ENCODE results near the gene RPS16.
A peak's percentile ranks its signal among the peaks of the same experiment; 100 is the strongest.

Gene RPS16

GRCh38 chr19:39400061-39400460 lies 35.7 kb downstream of the RPS16 start:
- TF ChIP-seq POLR2AphosphoS5 (IDR thresholded peaks at IDR 0.05; ENCODE audit: low read depth, low read length) (peak; percentile 4; the same call in 1 of the 2 replicates), SIN3A (IDR thresholded peaks at IDR 0.05; ENCODE audit: borderline replicate concordance, insufficient read depth, low read length) (no peak), FOXP2 (optimal IDR thresholded peaks at IDR 0.05; ENCODE audit: borderline replicate concordance, extremely low read depth, extremely low read length, insufficient read depth) (no peak), TAF1 (IDR thresholded peaks at IDR 0.05; ENCODE audit: borderline replicate concordance, insufficient read depth, low read length) (no peak)
- TF ChIP-seq, protein P1, sequence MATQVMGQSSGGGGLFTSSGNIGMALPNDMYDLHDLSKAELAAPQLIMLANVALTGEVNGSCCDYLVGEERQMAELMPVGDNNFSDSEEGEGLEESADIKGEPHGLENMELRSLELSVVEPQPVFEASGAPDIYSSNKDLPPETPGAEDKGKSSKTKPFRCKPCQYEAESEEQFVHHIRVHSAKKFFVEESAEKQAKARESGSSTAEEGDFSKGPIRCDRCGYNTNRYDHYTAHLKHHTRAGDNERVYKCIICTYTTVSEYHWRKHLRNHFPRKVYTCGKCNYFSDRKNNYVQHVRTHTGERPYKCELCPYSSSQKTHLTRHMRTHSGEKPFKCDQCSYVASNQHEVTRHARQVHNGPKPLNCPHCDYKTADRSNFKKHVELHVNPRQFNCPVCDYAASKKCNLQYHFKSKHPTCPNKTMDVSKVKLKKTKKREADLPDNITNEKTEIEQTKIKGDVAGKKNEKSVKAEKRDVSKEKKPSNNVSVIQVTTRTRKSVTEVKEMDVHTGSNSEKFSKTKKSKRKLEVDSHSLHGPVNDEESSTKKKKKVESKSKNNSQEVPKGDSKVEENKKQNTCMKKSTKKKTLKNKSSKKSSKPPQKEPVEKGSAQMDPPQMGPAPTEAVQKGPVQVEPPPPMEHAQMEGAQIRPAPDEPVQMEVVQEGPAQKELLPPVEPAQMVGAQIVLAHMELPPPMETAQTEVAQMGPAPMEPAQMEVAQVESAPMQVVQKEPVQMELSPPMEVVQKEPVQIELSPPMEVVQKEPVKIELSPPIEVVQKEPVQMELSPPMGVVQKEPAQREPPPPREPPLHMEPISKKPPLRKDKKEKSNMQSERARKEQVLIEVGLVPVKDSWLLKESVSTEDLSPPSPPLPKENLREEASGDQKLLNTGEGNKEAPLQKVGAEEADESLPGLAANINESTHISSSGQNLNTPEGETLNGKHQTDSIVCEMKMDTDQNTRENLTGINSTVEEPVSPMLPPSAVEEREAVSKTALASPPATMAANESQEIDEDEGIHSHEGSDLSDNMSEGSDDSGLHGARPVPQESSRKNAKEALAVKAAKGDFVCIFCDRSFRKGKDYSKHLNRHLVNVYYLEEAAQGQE (IDR thresholded peaks at IDR 0.05; ENCODE audit: insufficient read depth in 1 of 2, low read depth in 2 of 2, low read length in 2 of 2) = no peak

GRCh38 chr19:39399668-39400050 lies 36.1 kb downstream of the RPS16 start:
- no peak for TF ChIP-seq FOXP2 (optimal IDR thresholded peaks at IDR 0.05; ENCODE audit: borderline replicate concordance, extremely low read depth, extremely low read length, insufficient read depth)
- TF ChIP-seq POLR2AphosphoS5 (IDR thresholded peaks at IDR 0.05; ENCODE audit: low read depth, low read length) = peak; percentile 36; the same call in 1 of the 2 replicates

GRCh38 chr19:39398297-39398864 lies 37.4 kb downstream of the RPS16 start:
- TF ChIP-seq FOXP2 (optimal IDR thresholded peaks at IDR 0.05; ENCODE audit: borderline replicate concordance, extremely low read depth, extremely low read length, insufficient read depth) (no peak), POLR2AphosphoS5 (IDR thresholded peaks at IDR 0.05; ENCODE audit: low read depth, low read length) (no peak), SIN3A (IDR thresholded peaks at IDR 0.05; ENCODE audit: borderline replicate concordance, insufficient read depth, low read length) (no peak), TAF1 (IDR thresholded peaks at IDR 0.05; ENCODE audit: borderline replicate concordance, insufficient read depth, low read length) (no peak)
- TF ChIP-seq, protein P1 (IDR thresholded peaks at IDR 0.05; ENCODE audit: insufficient read depth in 1 of 2, low read depth in 2 of 2, low read length in 2 of 2) = no peak

DNA sequence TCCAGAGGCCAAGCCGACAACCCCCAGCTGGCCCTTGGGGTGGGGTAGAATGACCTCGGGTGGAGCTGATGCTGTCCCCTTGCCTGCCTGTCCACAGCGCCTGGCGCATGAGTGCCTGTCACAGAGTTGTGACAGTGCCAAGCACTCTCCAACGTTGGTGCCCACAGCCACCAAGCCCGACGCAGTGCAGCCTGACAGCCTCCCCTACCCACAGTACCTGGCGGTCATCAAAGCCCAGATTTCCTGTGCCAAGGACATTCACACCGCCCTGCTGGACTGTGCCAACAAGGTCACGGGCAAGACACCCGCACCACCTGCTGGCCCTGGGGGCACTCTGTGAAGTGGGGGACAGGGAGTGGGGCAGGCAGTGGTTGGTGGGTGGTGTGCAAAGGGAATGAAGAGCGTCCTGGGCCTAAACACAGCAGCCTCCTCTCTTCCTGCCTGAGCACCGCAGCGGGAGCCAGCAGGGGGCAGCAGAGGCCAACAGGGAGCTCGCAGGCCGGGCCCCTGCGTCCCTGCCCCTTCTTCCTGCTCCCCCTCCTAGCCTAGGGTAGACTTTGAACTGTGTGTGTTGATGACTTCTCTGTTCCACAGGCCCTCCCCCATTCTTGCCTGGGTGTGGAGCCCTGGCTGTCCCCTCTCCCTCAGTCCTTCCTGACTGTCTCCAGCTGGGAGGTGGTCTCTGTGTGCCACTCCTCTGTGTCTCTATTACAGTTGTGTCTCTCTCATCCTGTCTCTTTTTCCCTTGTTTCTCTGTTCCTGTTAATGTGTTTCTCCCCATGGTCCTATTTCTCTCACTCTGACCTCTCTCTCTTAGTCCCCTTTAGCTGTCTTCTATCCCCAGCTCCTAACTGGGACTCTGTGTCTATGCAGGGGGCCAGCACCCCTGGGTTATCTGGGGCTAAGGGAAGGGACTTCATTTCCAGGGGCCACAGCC lies 38.1 kb downstream of the RPS16 start:
- TF ChIP-seq TAF1 (IDR thresholded peaks at IDR 0.05; ENCODE audit: borderline replicate concordance, insufficient read depth, low read length) = no peak
- TF ChIP-seq SIN3A (IDR thresholded peaks at IDR 0.05; ENCODE audit: borderline replicate concordance, insufficient read depth, low read length) = no peak
- peak; percentile 83 for TF ChIP-seq FOXP2 (optimal IDR thresholded peaks at IDR 0.05; ENCODE audit: borderline replicate concordance, extremely low read depth, extremely low read length, insufficient read depth)
- TF ChIP-seq, protein P1 (IDR thresholded peaks at IDR 0.05; ENCODE audit: insufficient read depth in 1 of 2, low read depth in 2 of 2, low read length in 2 of 2) = no peak

DNA sequence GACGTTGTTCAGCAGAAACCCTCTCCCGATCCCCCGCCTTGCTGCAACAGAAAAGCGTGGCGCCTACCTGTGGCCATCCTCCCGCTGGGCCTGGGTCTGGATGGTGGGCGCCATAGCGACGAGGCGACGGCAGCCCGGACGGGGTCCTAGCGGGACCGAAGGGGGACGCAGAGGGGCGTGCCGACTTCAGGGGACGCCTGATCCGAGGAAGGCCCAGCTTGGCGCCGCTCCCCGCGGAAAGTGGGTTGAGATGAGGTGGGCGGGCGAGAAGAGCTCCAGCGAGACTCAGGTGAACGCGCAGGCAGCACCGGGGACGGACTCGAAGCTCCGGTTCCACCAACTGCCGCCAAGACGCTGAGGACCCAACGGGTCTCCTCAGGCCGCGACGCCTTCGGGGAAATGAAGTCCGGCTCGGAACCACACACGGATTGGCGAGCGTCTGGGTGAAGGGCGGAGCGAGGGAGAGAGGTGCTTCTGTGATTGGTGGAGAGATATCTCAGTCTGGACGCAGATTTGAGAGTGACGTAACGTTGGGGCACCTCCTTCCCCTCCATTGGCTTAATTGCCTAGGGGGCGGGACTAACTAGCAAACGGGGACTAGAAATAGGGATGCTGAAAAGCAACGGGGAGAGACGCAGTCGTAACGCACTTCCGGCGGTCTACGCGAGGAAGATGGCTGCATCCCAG lies 44.9 kb downstream of the RPS16 start, which contains the start of the genes MED29 and PAF1:
Gene MED29, plus strand, starts transcription at position 628 of the 687 bp plus-strand sequence. Its CDS starts 45 bp downstream, at position 673.
Gene PAF1, minus strand, starts transcription at position 356 of the 687 bp plus-strand sequence. Its CDS starts 242 bp downstream, at position 114.
- peak; percentile 13 for TF ChIP-seq FOXP2 (optimal IDR thresholded peaks at IDR 0.05; ENCODE audit: borderline replicate concordance, extremely low read depth, extremely low read length, insufficient read depth)
- TF ChIP-seq SIN3A (IDR thresholded peaks at IDR 0.05; ENCODE audit: borderline replicate concordance, insufficient read depth, low read length) = peak; percentile 56; the same call in 1 of the 2 replicates
- peak; percentile 97 for TF ChIP-seq POLR2AphosphoS5 (IDR thresholded peaks at IDR 0.05; ENCODE audit: low read depth, low read length)
- TF ChIP-seq TAF1 (IDR thresholded peaks at IDR 0.05; ENCODE audit: borderline replicate concordance, insufficient read depth, low read length) = peak; percentile 99
- TF ChIP-seq, protein P1 (IDR thresholded peaks at IDR 0.05; ENCODE audit: insufficient read depth in 1 of 2, low read depth in 2 of 2, low read length in 2 of 2) = no peak

Data from PFSK-1 (cell line).